LNCaP clone FGC (cell line): ENCODE measurements around the gene MCOLN2.

ENCODE experiments used
- DNase-seq: peaks from one replicate; pipeline ENCODE4 v3.0.0-alpha.2; 2011; ENCODE audit warnings: low read depth
- H3K4me3 ChIP-seq: 2 replicates; pipeline ENCODE4 v1.5.1; 2011; ENCODE audit warnings: mild to moderate bottlenecking, low read depth, low read length, control low read depth
- TF ChIP-seq, protein P1 (sequence below): IDR thresholded peaks from 2 replicates; pipeline ENCODE4 v1.5.1; 2012; ENCODE audit warnings: mild to moderate bottlenecking; ENCODE audit not compliant: control insufficient read depth, insufficient read depth; ENCODE audit errors: extremely low read depth

MCOLN2 gene

DNA sequence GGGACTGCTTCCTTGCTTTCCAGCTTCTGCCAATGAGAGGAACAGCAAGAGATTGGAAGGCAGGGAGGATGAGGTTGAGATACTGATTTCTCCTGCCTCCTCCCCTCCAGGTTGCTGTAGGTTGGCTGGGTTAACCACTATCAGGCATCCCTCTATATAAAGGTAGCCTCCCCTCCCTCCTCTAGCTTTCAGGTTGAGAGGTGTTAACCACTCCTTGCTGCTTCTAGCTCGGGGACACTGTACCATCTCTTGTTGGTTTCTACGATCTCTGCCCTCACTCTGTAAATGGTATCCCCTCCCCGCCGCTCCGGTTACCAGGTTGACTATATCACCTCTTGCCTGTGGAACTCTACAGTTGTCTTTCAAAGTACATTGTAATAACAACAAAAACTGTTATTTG lies 120.6 kb downstream of the MCOLN2 start:
- H3K4me3 ChIP-seq, result no peak overlapping the region
- no peak for DNase-seq
- TF ChIP-seq, protein P1, sequence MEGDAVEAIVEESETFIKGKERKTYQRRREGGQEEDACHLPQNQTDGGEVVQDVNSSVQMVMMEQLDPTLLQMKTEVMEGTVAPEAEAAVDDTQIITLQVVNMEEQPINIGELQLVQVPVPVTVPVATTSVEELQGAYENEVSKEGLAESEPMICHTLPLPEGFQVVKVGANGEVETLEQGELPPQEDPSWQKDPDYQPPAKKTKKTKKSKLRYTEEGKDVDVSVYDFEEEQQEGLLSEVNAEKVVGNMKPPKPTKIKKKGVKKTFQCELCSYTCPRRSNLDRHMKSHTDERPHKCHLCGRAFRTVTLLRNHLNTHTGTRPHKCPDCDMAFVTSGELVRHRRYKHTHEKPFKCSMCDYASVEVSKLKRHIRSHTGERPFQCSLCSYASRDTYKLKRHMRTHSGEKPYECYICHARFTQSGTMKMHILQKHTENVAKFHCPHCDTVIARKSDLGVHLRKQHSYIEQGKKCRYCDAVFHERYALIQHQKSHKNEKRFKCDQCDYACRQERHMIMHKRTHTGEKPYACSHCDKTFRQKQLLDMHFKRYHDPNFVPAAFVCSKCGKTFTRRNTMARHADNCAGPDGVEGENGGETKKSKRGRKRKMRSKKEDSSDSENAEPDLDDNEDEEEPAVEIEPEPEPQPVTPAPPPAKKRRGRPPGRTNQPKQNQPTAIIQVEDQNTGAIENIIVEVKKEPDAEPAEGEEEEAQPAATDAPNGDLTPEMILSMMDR, result no peak
